ENCODE data around the gene UBE2E2.

GRCh38 chr3:23331141-23331935, 128.2 kb downstream of the UBE2E2 start:
- TF ChIP-seq CTCF (IDR thresholded peaks at IDR 0.05) (no peak), EZH2phosphoT487 (IDR thresholded peaks at IDR 0.05) (no peak)
